Mononuclear cell (primary cell): ENCODE measurements around the gene SLC2A13. TPM values are rescaled to one million over a fixed set of nuclear protein-coding genes. Genes with fewer than 3 reads are reported as not detected.

ENCODE experiments used
- H3K27me3 ChIP-seq: 2 replicates; pipeline ENCODE4 v1.6.0; 2011; ENCODE audit warnings: low read length, control low read depth; ENCODE audit not compliant: insufficient read depth
- H3K4me1 ChIP-seq: 2 replicates; pipeline ENCODE4 v1.5.1; 2011; ENCODE audit warnings: mild to moderate bottlenecking, low read length, control low read depth; ENCODE audit not compliant: insufficient read depth
- H3K4me3 ChIP-seq: 2 replicates; pipeline ENCODE4 v1.5.1; 2011; ENCODE audit warnings: mild to moderate bottlenecking, low read length, moderate library complexity
- H3K9me3 ChIP-seq: 2 replicates; pipeline ENCODE4 v1.5.1; 2011; ENCODE audit warnings: low read depth, mild to moderate bottlenecking, control low read depth, low read length
- total RNA-seq: library from RNA; depleted of rRNA; stranded (reverse); fragments of >200 nt; gene quantifications from one replicate; pipeline ENCODE4 v1.2.3, GENCODE V29; 2012

Gene SLC2A13
- total RNA-seq, 1 donor = 4.4 TPM

- Histone ChIP-seq H3K9me3 (no peaks in the 10 kb centered on the region), H3K27me3 (no peaks in the 10 kb centered on the region), H3K4me3 (no peak overlapping the region), H3K4me1 (no peaks in the 10 kb centered on the region)
These were observed 11.9 kb upstream of the SLC2A13 start for GRCh38 chr12:40117818-40118217.

GRCh38 chr12:40110586-40110985 lies 4.7 kb upstream of the SLC2A13 start:
- Histone ChIP-seq H3K4me1 (peaks cover 17% of the 10 kb centered on the region), H3K4me3 (no peak overlapping the region), H3K27me3 (no peaks in the 10 kb centered on the region), H3K9me3 (no peaks in the 10 kb centered on the region)

- H3K4me1 ChIP-seq = peaks cover 31% of the 10 kb centered on the region
- H3K9me3 ChIP-seq = no peaks in the 10 kb centered on the region
- H3K4me3 ChIP-seq = no peak overlapping the region
- no peaks in the 10 kb centered on the region for H3K27me3 ChIP-seq
These were observed 2.1 kb upstream of the SLC2A13 start for GRCh38 chr12:40107803-40108620.

GRCh38 chr12:40107098-40107802 lies 1.4 kb upstream of the SLC2A13 start:
- peaks cover 31% of the 10 kb centered on the region for H3K4me1 ChIP-seq
- H3K27me3 ChIP-seq = no peaks in the 10 kb centered on the region
- peak overlapping the region; percentile 28 for H3K4me3 ChIP-seq
- no peaks in the 10 kb centered on the region for H3K9me3 ChIP-seq

GRCh38 chr12:40106655-40107054 lies 774 bp upstream of the SLC2A13 start:
- Histone ChIP-seq H3K27me3 (no peaks in the 10 kb centered on the region), H3K9me3 (no peaks in the 10 kb centered on the region), H3K4me3 (no peak overlapping the region), H3K4me1 (peaks cover 31% of the 10 kb centered on the region)

- Histone ChIP-seq H3K9me3 (no peaks in the 10 kb centered on the region), H3K27me3 (no peaks in the 10 kb centered on the region), H3K4me1 (peaks cover 31% of the 10 kb centered on the region), H3K4me3 (peak overlapping the region; percentile 75)
These were observed 287 bp upstream of the SLC2A13 start for GRCh38 chr12:40106202-40106533.

- Histone ChIP-seq H3K4me1 (peaks cover 31% of the 10 kb centered on the region), H3K9me3 (no peaks in the 10 kb centered on the region), H3K4me3 (peak overlapping the region; percentile 75), H3K27me3 (no peaks in the 10 kb centered on the region)
These were observed 691 bp downstream of the SLC2A13 start for GRCh38 chr12:40105265-40105514.

GRCh38 chr12:40104461-40105264 lies 1.2 kb downstream of the SLC2A13 start:
- Histone ChIP-seq H3K4me3 (peak overlapping the region; percentile 75), H3K27me3 (no peaks in the 10 kb centered on the region), H3K9me3 (no peaks in the 10 kb centered on the region), H3K4me1 (peaks cover 31% of the 10 kb centered on the region)

- Histone ChIP-seq H3K27me3 (no peaks in the 10 kb centered on the region), H3K4me1 (peaks cover 31% of the 10 kb centered on the region), H3K4me3 (no peak overlapping the region), H3K9me3 (no peaks in the 10 kb centered on the region)
These were observed 2.8 kb downstream of the SLC2A13 start for GRCh38 chr12:40103043-40103442.

- Histone ChIP-seq H3K4me3 (no peak overlapping the region), H3K9me3 (no peaks in the 10 kb centered on the region), H3K27me3 (no peaks in the 10 kb centered on the region), H3K4me1 (peaks cover 21% of the 10 kb centered on the region)
These were observed 4.1 kb downstream of the SLC2A13 start for GRCh38 chr12:40101747-40102146.

GRCh38 chr12:40099423-40099853 lies 6.4 kb downstream of the SLC2A13 start:
- H3K27me3 ChIP-seq = no peaks in the 10 kb centered on the region
- H3K9me3 ChIP-seq = no peaks in the 10 kb centered on the region
- no peak overlapping the region for H3K4me3 ChIP-seq
- H3K4me1 ChIP-seq = peaks cover 6% of the 10 kb centered on the region

GRCh38 chr12:40098406-40099145 lies 7.3 kb downstream of the SLC2A13 start:
- no peaks in the 10 kb centered on the region for H3K9me3 ChIP-seq
- no peaks in the 10 kb centered on the region for H3K4me1 ChIP-seq
- H3K27me3 ChIP-seq = no peaks in the 10 kb centered on the region
- no peak overlapping the region for H3K4me3 ChIP-seq

- Histone ChIP-seq H3K9me3 (no peaks in the 10 kb centered on the region), H3K27me3 (no peaks in the 10 kb centered on the region), H3K4me3 (no peak overlapping the region), H3K4me1 (no peaks in the 10 kb centered on the region)
These were observed 12.4 kb downstream of the SLC2A13 start for GRCh38 chr12:40093512-40093911.

GRCh38 chr12:40086471-40086870 lies 19.4 kb downstream of the SLC2A13 start:
- H3K9me3 ChIP-seq = no peaks in the 10 kb centered on the region
- H3K27me3 ChIP-seq = no peaks in the 10 kb centered on the region
- no peaks in the 10 kb centered on the region for H3K4me1 ChIP-seq
- no peak overlapping the region for H3K4me3 ChIP-seq

- H3K9me3 ChIP-seq = no peaks in the 10 kb centered on the region
- no peaks in the 10 kb centered on the region for H3K27me3 ChIP-seq
- H3K4me1 ChIP-seq = no peaks in the 10 kb centered on the region
- no peak overlapping the region for H3K4me3 ChIP-seq
These were observed 27.6 kb downstream of the SLC2A13 start for GRCh38 chr12:40078266-40078665.
